ENCODE data around the gene RGS17. TPM values are rescaled to one million over a fixed set of nuclear protein-coding genes. Genes with fewer than 3 reads are reported as not detected.
"Not testable (repeated sequence)": the region's sequence is repeated elsewhere in the genome, so short reads cannot be mapped to it uniquely, and the experiment has no call there.

The RGS17 gene
- total RNA-seq, 2 experiments from 2014 or later: not detected

GRCh38 chr6:153117986-153118879, 12.8 kb downstream of the RGS17 start:
- CTCF ChIA-PET: no interaction called here
- H3K9me3 Mint-ChIP-seq (ENCODE audit: insufficient read depth): no peaks in the 10 kb centered on the region
- H3K27ac Mint-ChIP-seq: no peak overlapping the region
- no peaks in the 10 kb centered on the region for H3K4me1 Mint-ChIP-seq (ENCODE audit: low read depth)
- H3K4me3 Mint-ChIP-seq: no peak overlapping the region
- DNase-seq (no peak), ATAC-seq (no peak)
- peaks cover 4% of the 10 kb centered on the region for H3K27me3 Mint-ChIP-seq (ENCODE audit: low read depth)
- POLR2A ChIA-PET: no interaction called here
- no peaks in the 10 kb centered on the region for H3K36me3 Mint-ChIP-seq (ENCODE audit: low read depth)

- DNase-seq; POLR2A ChIA-PET; H3K27ac Mint-ChIP-seq; H3K27me3 Mint-ChIP-seq (ENCODE audit: low read depth); H3K36me3 Mint-ChIP-seq (ENCODE audit: low read depth); H3K4me3 Mint-ChIP-seq; H3K4me1 Mint-ChIP-seq (ENCODE audit: low read depth); ATAC-seq; H3K9me3 Mint-ChIP-seq (ENCODE audit: insufficient read depth); CTCF ChIA-PET: not testable (repeated sequence)
These were observed 20.0 kb downstream of the RGS17 start for GRCh38 chr6:153111082-153111481.

GRCh38 chr6:153110612-153111011, 20.5 kb downstream of the RGS17 start:
- POLR2A ChIA-PET; H3K27ac Mint-ChIP-seq; DNase-seq; H3K36me3 Mint-ChIP-seq (ENCODE audit: low read depth); H3K4me3 Mint-ChIP-seq; H3K27me3 Mint-ChIP-seq (ENCODE audit: low read depth); H3K9me3 Mint-ChIP-seq (ENCODE audit: insufficient read depth); ATAC-seq; H3K4me1 Mint-ChIP-seq (ENCODE audit: low read depth); CTCF ChIA-PET: not testable (repeated sequence)

GRCh38 chr6:153108315-153108714, 22.8 kb downstream of the RGS17 start:
- no peak for ATAC-seq
- no peaks in the 10 kb centered on the region for H3K36me3 Mint-ChIP-seq (ENCODE audit: low read depth)
- POLR2A ChIA-PET: no interaction called here
- H3K27me3 Mint-ChIP-seq (ENCODE audit: low read depth): peaks cover 2% of the 10 kb centered on the region
- H3K9me3 Mint-ChIP-seq (ENCODE audit: insufficient read depth): peaks cover 4% of the 10 kb centered on the region
- no peak overlapping the region for H3K4me3 Mint-ChIP-seq
- no peak overlapping the region for H3K27ac Mint-ChIP-seq
- DNase-seq: no peak
- H3K4me1 Mint-ChIP-seq (ENCODE audit: low read depth): no peaks in the 10 kb centered on the region
- CTCF ChIA-PET: no interaction called here

GRCh38 chr6:153106021-153106420, 25.1 kb downstream of the RGS17 start:
- POLR2A ChIA-PET: no interaction called here
- CTCF ChIA-PET: no interaction called here
- peaks cover 2% of the 10 kb centered on the region for H3K27me3 Mint-ChIP-seq (ENCODE audit: low read depth)
- H3K36me3 Mint-ChIP-seq (ENCODE audit: low read depth): no peaks in the 10 kb centered on the region
- H3K9me3 Mint-ChIP-seq (ENCODE audit: insufficient read depth): no peaks in the 10 kb centered on the region
- no peak for ATAC-seq
- no peak for DNase-seq
- H3K4me1 Mint-ChIP-seq (ENCODE audit: low read depth): no peaks in the 10 kb centered on the region
- H3K4me3 Mint-ChIP-seq: no peak overlapping the region
- no peak overlapping the region for H3K27ac Mint-ChIP-seq

- CTCF ChIA-PET: no interaction called here
- DNase-seq (no peak), ATAC-seq (no peak)
- Mint-ChIP-seq H3K9me3 (ENCODE audit: insufficient read depth) (no peaks in the 10 kb centered on the region), H3K27ac (no peak overlapping the region), H3K4me3 (no peak overlapping the region), H3K4me1 (ENCODE audit: low read depth) (no peaks in the 10 kb centered on the region), H3K27me3 (ENCODE audit: low read depth) (peaks cover 2% of the 10 kb centered on the region), H3K36me3 (ENCODE audit: low read depth) (no peaks in the 10 kb centered on the region)
- POLR2A ChIA-PET: no interaction called here
These were observed 26.9 kb downstream of the RGS17 start for GRCh38 chr6:153104220-153104619.

- no peak for DNase-seq
- H3K27me3 Mint-ChIP-seq (ENCODE audit: low read depth): no peaks in the 10 kb centered on the region
- ATAC-seq: no peak
- H3K9me3 Mint-ChIP-seq (ENCODE audit: insufficient read depth): no peaks in the 10 kb centered on the region
- H3K4me3 Mint-ChIP-seq: no peak overlapping the region
- H3K4me1 Mint-ChIP-seq (ENCODE audit: low read depth): no peaks in the 10 kb centered on the region
- H3K27ac Mint-ChIP-seq: no peak overlapping the region
- POLR2A ChIA-PET: no interaction called here
- H3K36me3 Mint-ChIP-seq (ENCODE audit: low read depth): no peaks in the 10 kb centered on the region
- CTCF ChIA-PET: no interaction called here
These were observed 27.8 kb downstream of the RGS17 start for GRCh38 chr6:153103319-153103655.

GRCh38 chr6:153102605-153103318, 28.3 kb downstream of the RGS17 start:
- Mint-ChIP-seq H3K27me3 (ENCODE audit: low read depth) (no peaks in the 10 kb centered on the region), H3K27ac (no peak overlapping the region)
- POLR2A ChIA-PET: no interaction called here

GRCh38 chr6:153101461-153101860, 29.6 kb downstream of the RGS17 start:
- ChIA-PET POLR2A (no interaction called here), CTCF (no interaction called here)
- H3K4me3 Mint-ChIP-seq: no peak overlapping the region
- DNase-seq (no peak), ATAC-seq (no peak)
- peaks cover 3% of the 10 kb centered on the region for H3K27me3 Mint-ChIP-seq (ENCODE audit: low read depth)
- H3K9me3 Mint-ChIP-seq (ENCODE audit: insufficient read depth): no peaks in the 10 kb centered on the region
- H3K27ac Mint-ChIP-seq: no peak overlapping the region
- H3K36me3 Mint-ChIP-seq (ENCODE audit: low read depth): no peaks in the 10 kb centered on the region
- H3K4me1 Mint-ChIP-seq (ENCODE audit: low read depth): no peaks in the 10 kb centered on the region

More at GRCh38 chr6:153102605-153103318, 28.3 kb downstream of the RGS17 start:
- CTCF ChIA-PET: no interaction called here
- DNase-seq: no peak
- no peaks in the 10 kb centered on the region for H3K9me3 Mint-ChIP-seq (ENCODE audit: insufficient read depth)
- H3K4me1 Mint-ChIP-seq (ENCODE audit: low read depth): no peaks in the 10 kb centered on the region
- ATAC-seq: no peak
- H3K4me3 Mint-ChIP-seq: no peak overlapping the region
- no peaks in the 10 kb centered on the region for H3K36me3 Mint-ChIP-seq (ENCODE audit: low read depth)

- ATAC-seq: no peak
- peaks cover 3% of the 10 kb centered on the region for H3K27me3 Mint-ChIP-seq (ENCODE audit: low read depth)
- no peak overlapping the region for H3K27ac Mint-ChIP-seq
- no peaks in the 10 kb centered on the region for H3K4me1 Mint-ChIP-seq (ENCODE audit: low read depth)
- H3K4me3 Mint-ChIP-seq: no peak overlapping the region
- CTCF ChIA-PET: no interaction called here
- no peaks in the 10 kb centered on the region for H3K9me3 Mint-ChIP-seq (ENCODE audit: insufficient read depth)
- POLR2A ChIA-PET: interaction anchor here (0.6 kb wide), 1 partner anchor 313 kb away, joined by 3 read pairs; no protein-coding TSS in a partner anchor
- no peaks in the 10 kb centered on the region for H3K36me3 Mint-ChIP-seq (ENCODE audit: low read depth)
- no peak for DNase-seq
These were observed 31.4 kb downstream of the RGS17 start for GRCh38 chr6:153099636-153100035.

GRCh38 chr6:153096792-153097191, 34.3 kb downstream of the RGS17 start:
- no peaks in the 10 kb centered on the region for H3K36me3 Mint-ChIP-seq (ENCODE audit: low read depth)
- no peak overlapping the region for H3K27ac Mint-ChIP-seq
- DNase-seq (no peak), ATAC-seq (no peak)
- no peaks in the 10 kb centered on the region for H3K9me3 Mint-ChIP-seq (ENCODE audit: insufficient read depth)
- H3K4me3 Mint-ChIP-seq: no peak overlapping the region
- no peaks in the 10 kb centered on the region for H3K4me1 Mint-ChIP-seq (ENCODE audit: low read depth)
- ChIA-PET CTCF (no interaction called here), POLR2A (no interaction called here)
- H3K27me3 Mint-ChIP-seq (ENCODE audit: low read depth): peaks cover 3% of the 10 kb centered on the region

GRCh38 chr6:153096031-153096430, 35.1 kb downstream of the RGS17 start:
- peaks cover 3% of the 10 kb centered on the region for H3K27me3 Mint-ChIP-seq (ENCODE audit: low read depth)
- no peak overlapping the region for H3K4me3 Mint-ChIP-seq
- H3K9me3 Mint-ChIP-seq (ENCODE audit: insufficient read depth): no peaks in the 10 kb centered on the region
- no peak overlapping the region for H3K27ac Mint-ChIP-seq
- ChIA-PET POLR2A (no interaction called here), CTCF (no interaction called here)
- no peaks in the 10 kb centered on the region for H3K36me3 Mint-ChIP-seq (ENCODE audit: low read depth)
- no peak for DNase-seq
- ATAC-seq: no peak
- H3K4me1 Mint-ChIP-seq (ENCODE audit: low read depth): no peaks in the 10 kb centered on the region
